GM18526 (cell line): ENCODE measurements around the gene FREM1.

ENCODE experiments used
- POLR2A ChIP-seq: IDR thresholded peaks from 3 replicates; pipeline ENCODE4 v1.6.1; 2011; ENCODE audit not compliant: insufficient read length; ENCODE audit errors: extremely low read depth

FREM1 gene

DNA sequence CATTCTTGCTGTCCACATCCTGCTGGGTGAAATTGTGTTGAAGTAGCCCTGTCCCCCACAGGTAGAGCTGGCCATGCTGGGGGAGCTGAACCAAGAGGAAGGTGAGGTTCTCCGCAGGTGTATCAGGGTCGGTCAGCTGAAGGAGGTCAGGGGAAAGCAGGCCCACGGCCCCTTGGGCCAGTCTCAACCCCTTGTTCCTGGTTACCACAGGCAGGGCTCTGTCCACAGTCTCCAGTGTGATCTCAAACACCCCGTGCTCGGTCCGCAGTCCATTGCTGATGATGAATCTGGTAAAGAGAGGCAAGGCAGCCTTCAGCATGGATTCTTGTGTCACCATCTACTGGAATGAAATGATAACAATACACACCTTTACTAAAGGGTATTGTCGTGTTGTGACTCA lies 134.3 kb downstream of the FREM1 start:
- no peak for TF ChIP-seq POLR2A

DNA sequence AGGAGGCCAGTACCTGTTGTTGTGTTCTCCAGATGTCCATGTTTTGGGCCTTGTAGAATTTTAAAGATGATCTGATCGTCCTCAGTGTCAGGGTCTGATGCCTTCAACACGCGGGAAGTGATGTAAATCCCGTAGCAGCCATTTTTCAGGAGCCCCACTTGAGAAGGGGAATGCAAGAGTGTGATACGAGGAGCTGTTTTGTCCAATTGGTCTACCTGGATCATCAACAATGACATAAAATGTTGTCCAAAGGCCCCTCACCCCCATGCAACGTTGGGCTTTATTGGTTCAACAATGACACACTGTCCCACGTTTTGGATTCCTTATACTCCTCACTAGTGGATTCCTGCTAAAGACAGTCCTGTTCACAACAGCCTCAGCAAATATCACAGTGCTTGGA lies 139.6 kb downstream of the FREM1 start:
- no peak for TF ChIP-seq POLR2A

DNA sequence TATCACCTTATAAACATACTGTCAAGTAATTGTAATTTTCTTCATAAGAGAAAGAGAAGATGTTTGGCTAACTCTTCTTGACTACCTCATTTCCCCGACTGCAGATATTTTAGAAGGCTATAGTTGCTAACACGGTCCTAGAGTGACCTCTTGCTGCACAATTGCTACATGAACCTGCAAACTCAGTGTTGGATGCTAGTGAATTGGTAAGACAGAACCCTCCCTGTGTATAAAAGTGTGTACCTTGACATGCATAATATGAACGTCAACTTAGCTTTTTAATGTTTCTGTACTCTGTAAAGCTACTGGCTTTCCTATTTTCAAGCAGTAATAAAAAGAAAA lies 141.0 kb downstream of the FREM1 start:
- TF ChIP-seq POLR2A = no peak

DNA sequence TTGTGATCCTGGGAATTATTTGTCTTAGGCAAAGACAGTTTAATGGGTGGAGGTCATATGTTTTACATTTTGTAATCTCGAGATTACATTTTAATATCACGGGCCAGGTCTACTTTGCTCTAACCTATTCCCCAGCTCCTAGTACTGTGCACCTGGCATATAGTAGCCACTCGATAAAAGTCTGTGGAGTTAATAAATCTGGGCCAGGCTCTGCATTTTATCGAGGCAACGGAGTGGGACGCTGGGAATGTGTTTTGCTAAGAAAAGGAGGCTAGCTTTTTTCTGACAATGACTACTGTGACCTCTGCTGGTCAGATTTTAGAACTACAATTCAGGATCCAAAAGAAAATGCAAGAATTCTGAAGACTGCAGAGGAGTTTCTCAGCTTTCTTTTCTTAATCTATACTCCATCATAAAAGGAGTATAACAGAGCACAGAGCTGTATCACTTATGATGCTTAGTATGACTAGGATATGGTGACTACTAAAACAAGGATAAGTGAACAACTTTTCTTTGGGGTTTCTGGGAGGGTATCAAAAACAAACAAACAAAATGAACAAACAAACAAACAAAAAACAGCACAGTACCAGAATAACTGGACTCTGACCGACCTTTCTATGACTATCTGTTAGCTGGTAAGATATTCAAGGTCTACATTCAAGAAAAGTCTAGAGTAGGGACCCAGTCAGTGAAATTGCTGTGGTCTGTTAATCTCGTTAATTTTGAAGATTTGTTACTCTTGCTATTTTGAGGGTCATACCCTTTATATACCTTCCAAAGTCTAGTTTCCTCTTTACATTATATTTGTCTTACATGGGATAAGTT lies 141.6 kb downstream of the FREM1 start:
- no peak for TF ChIP-seq POLR2A

DNA sequence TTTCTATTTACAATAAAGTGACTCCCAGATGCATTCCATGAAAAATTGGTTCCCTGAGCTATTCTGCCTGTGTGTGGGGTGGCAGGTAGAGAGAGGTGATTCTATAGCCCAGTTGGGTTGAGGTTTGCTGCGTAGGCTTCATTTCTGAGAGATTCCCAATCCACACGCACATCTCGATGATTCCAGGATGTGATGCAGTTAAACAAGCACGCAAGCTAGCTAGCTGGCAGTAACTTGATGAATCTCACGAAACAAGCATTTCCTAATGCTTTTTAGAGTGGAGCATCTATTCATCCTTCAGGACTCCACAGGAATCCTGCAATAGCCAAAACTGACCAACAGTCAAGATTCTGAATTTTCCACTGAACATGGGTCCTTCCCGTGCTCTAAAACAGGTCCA lies 143.9 kb downstream of the FREM1 start:
- TF ChIP-seq POLR2A = no peak

DNA sequence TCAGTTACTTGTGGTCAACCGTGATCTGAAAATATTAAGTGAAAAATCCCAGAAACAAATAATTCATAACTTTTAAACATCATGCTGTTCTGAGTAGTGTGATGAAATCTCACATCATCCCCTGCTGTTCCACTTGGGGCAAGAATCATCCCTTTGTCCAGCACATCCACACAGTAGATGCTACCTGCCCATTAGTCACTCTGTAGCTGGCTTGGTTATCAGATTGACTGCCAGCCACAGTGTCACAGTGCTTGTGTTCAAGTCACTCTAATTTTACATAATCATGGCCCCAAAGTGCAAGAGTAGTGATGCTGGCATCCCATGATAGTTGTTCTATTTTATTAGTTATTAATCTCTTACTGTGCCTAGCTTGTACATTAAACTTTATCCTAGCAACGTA lies 148.6 kb downstream of the FREM1 start:
- no peak for TF ChIP-seq POLR2A

DNA sequence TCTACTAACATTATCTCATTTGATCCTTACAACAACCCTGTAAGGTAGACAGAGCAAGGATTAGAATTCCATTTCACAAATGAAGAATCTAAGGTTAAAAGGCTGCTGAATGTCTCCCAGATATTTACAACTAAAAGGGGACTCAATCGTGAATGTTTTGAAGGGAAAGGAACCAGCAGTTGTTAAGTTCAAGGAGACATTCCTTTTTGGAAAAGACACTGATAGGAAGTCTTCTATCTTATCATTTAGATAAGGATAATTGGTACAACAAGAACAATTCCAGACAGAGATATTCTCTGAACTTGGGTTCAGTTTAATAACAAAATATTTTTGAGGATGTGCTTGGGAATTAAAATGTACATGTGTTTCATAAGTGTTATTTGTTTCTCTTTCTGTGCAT lies 150.2 kb downstream of the FREM1 start:
- no peak for TF ChIP-seq POLR2A

DNA sequence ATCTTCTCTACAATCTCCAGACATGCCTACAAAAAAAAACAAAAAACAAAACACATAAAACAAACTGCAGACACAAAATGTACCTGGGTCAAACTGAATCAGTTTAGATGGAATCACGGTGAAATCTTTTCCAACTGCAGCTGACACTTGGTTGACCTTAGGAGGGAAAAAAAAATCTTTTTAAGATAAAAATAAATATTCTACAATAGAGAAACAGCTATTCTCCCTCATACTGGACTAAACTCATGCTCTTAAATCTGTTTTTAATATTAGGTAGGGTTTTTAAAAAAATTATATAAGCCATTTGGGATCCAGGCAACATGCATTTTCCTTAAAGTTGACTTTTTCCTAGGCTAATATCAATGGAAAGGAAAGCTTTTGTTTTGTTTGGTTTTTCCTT lies 153.9 kb downstream of the FREM1 start:
- no peak for TF ChIP-seq POLR2A

DNA sequence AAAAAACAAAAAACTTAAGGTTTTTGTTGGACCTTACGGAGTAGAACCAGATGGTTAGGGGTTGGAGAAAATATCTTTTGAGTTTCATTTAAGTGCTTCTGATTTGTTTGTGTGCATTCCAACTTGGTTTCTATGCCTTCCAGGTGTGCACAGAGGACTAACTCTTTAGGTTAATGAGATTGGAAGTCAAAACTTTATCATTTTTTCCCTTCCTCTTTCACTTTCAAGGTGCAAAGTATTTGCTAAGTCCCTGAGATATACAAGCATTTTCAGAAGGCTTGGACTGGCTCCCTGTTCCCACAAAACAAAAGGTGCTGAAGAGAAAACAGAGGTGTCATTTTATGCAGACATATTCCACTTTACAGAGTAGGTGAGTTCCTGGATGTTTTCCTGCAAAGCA lies 157.4 kb downstream of the FREM1 start:
- no peak for TF ChIP-seq POLR2A

DNA sequence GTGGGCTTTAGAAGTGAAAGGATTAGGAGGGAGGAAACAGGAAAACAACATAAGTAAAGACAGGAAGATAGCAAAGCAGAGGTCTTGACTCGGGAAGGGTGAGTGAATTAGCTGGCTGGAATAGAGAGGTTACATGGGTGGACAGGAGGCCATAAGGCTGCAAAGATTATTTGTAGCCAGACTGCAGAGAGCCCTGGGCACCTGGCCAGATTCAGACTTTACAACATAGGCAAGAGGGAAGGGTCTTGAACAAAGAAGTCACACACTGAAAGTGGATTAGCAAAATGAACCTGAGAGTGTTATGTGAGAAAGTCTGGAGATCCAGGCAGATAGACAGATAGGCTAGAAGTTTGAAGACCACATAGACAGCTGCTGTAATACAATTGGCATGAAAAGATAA lies 158.0 kb downstream of the FREM1 start:
- no peak for TF ChIP-seq POLR2A

DNA sequence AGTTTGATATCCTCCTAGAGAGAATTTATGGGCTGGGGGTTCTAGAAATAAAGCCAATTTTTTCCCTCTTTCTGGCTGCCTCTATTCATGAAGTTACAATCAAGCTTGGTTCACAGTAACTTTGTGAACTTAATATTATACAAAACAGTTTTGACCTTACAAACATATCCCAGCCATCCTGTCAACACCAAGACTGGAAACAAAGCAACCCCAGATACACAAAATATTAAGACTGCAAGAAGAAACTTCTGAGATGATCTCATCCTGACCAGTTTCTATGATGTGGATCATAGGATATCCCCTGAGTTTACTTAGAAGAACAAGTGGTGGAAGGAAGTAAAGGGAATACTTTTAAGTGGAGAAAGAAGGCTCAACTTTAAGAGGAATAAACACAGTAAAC lies 159.4 kb downstream of the FREM1 start:
- TF ChIP-seq POLR2A = no peak

DNA sequence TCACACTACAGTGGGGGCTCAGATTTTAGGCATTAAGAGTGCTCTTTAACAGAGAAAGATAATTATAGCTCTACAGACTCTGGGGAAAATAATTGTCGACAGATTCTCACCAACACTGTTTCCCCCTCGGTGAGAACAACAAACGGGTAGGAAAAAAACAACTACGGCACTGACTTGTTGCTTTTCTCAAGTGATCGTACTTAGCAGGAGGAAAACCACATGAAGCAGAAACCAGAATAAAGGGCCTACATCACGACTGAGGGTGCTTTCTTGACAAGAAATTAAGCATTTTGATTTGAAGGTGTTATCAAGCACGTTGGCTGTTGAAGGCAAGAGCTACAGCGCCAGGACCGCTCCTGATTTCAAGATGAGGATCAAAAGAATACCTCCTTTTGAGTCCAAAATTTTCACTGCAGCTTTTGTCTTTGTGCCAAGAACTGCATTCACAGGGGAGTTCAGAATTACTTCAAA lies 160.5 kb downstream of the FREM1 start:
- TF ChIP-seq POLR2A = no peak

DNA sequence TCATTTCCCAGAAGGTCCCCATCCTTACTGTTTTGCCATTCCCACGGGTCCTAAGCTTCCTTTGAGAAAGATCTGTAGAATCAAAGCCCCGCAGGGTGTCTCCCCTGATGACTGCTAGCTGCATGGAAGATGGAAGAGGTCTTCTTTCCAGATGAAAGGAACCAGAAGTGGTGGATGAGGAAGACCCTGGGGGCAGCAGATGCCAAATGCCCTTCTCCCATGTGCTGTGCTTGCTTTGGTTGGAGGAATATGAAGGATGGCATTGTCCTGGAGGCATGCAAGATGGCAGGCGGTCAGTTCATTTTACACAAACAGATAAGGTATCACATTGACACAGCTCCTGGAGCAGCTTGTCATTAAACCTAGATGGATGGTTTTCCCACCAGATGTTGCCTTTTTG lies 161.9 kb downstream of the FREM1 start:
- no peak for TF ChIP-seq POLR2A

DNA sequence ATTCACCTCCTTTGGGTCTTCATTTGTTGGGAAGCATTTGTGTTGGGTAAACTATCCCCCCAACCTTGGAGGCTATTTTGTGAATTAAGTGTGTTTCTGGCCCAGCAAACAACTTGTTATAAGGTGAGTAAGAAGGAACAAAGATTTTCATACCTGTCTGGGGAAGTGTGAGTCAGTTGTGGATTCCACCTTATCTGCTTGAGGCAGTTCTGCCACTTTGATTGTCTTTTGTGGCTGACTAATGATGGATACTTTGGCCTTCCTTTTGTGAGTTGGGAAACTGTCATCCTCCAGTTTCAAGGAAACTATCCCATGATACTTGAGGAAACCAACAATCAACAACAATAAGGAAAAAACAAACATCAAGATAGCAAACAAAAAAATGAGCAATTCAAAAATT lies 163.1 kb downstream of the FREM1 start:
- TF ChIP-seq POLR2A = no peak

DNA sequence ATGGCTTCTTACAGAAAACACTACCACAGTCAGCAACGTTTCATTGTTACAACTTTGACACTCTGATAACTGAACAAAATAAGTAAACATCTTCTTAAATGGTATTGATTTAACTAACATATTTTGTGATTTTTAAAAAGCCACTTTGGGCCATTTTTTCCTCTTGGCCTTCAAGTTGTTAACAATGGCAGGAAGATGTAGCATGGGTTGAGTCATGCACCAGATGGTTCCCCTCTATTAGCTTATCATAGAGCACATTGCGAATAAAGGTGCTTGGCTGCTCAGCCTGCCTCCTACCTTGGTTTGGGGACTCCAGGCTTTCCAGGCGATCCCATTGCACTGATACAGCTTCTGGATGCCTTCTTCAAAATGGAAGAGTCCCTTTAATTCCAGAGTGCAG lies 163.6 kb downstream of the FREM1 start:
- no peak for TF ChIP-seq POLR2A

DNA sequence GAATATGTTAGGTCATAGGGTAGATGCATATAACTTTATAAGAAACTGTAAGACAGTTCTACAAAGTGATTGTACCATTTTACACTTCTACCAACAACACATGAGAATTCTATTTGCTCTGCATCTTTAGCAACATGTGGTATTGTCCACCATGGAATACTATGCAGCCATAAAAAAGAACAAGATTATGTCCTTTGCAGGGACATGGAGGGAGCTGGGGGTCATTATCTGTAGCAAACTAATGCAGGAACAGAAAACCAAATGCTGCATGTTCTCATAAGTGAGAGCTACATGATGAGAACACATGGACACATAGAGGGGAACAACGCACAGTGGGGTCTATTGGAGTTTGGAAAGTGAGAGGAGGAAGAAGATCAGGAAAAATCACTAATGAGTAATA lies 165.5 kb downstream of the FREM1 start:
- no peak for TF ChIP-seq POLR2A

DNA sequence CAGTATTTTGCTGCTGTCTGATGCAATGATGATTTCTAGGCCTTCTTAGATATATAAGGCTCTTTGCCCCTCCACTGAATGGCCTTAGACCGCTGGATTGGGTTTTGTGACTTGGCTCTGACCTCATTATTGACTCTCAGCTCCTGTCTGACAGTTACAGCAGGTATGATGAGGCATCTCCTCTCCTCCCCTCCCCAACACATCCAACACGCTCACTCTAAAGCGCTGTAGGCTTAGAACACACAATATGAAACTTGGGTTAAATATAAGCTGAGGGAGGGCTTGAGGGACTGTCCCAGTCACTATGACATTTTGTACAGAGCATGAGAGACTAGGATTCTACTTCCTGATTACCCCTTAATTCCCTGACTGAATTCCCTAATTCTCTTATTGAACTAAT lies 168.9 kb downstream of the FREM1 start:
- TF ChIP-seq POLR2A = no peak
